Stimulated activated naive CD4-positive, alpha-beta T cell (primary cell): ENCODE measurements around the gene MEOX1.
A peak's percentile ranks its signal among the peaks of the same experiment; 100 is the strongest.

Experiments used
- DNase-seq, 6 experiments: peaks; one replicate each; lab custom pipeline; 2025; lab: John Stamatoyannopoulos, UW

Gene MEOX1

GRCh38 chr17:43679911-43680310, 18.2 kb upstream of the MEOX1 start:
- DNase-seq: no peak

GRCh38 chr17:43679401-43679800, 17.7 kb upstream of the MEOX1 start:
- no peak for DNase-seq

GRCh38 chr17:43676471-43676870, 14.7 kb upstream of the MEOX1 start:
- no peak for DNase-seq

GRCh38 chr17:43674394-43674793, 12.7 kb upstream of the MEOX1 start:
- DNase-seq: no peak

GRCh38 chr17:43673516-43674323, 12.0 kb upstream of the MEOX1 start:
- DNase-seq: peak; percentile 12 to 66 (median 49)

- no peak for DNase-seq
These were observed 10.2 kb upstream of the MEOX1 start for GRCh38 chr17:43671755-43672519.

- no peak for DNase-seq
These were observed 9.4 kb upstream of the MEOX1 start for GRCh38 chr17:43671031-43671692.

- DNase-seq: no peak
These were observed 8.9 kb upstream of the MEOX1 start for GRCh38 chr17:43670645-43671030.

GRCh38 chr17:43669971-43670644, 8.4 kb upstream of the MEOX1 start:
- DNase-seq: no peak

GRCh38 chr17:43667947-43668348, 6.2 kb upstream of the MEOX1 start:
- no peak for DNase-seq

GRCh38 chr17:43667506-43667905, 5.8 kb upstream of the MEOX1 start:
- no peak for DNase-seq

GRCh38 chr17:43665937-43666236, 4.2 kb upstream of the MEOX1 start:
- no peak for DNase-seq

GRCh38 chr17:43665084-43665936, 3.6 kb upstream of the MEOX1 start:
- DNase-seq: no peak

- DNase-seq: no peak
These were observed 2.4 kb upstream of the MEOX1 start for GRCh38 chr17:43664096-43664495.

- no peak for DNase-seq
These were observed 1.7 kb upstream of the MEOX1 start for GRCh38 chr17:43663383-43663782.

- DNase-seq: peak in 2 of 6 experiments; percentile 19 to 22
These were observed 855 bp upstream of the MEOX1 start for GRCh38 chr17:43662413-43663141.

- DNase-seq: no peak
These were observed 767 bp downstream of the MEOX1 start for GRCh38 chr17:43660816-43661493.

- DNase-seq: no peak
These were observed 1.7 kb downstream of the MEOX1 start for GRCh38 chr17:43659823-43660617.

GRCh38 chr17:43658900-43659299, 2.8 kb downstream of the MEOX1 start:
- no peak for DNase-seq
